Liver (tissue), 3 donors: Measurements from ENCODE around the gene JAK1.

ENCODE experiments used
- ATF3 ChIP-seq: IDR thresholded peaks from 2 replicates; pipeline ENCODE4 v1.6.1; 2016; ENCODE audit warnings: antibody characterized with exemption
- CTCF ChIP-seq: fragments of 150-350 bp; IDR thresholded peaks from 2 replicates; pipeline ENCODE4 v1.5.1; 2017; ENCODE audit warnings: improper control_type of control experiment, low read depth, low read length; ENCODE audit not compliant: missing input control
- MAX ChIP-seq: IDR thresholded peaks from 2 replicates; pipeline ENCODE4 v1.6.1; 2016; ENCODE audit warnings: antibody characterized with exemption
- RXRA ChIP-seq, 2 donors: IDR thresholded peaks; 2 replicates each; pipeline ENCODE4 v1.6.1; 2017 to 2018; ENCODE audit warnings: antibody characterized with exemption in 2 of 2, mild to moderate bottlenecking in 1 of 2
- SP1 ChIP-seq: IDR thresholded peaks from 2 replicates; pipeline ENCODE4 v1.6.1; 2018; ENCODE audit warnings: antibody characterized with exemption, mild to moderate bottlenecking
- donor health status: healthy.
- donor health status: healthy.

- no peak for TF ChIP-seq CTCF
- TF ChIP-seq RXRA (IDR thresholded peaks at IDR 0.05): no peak
- no peak for TF ChIP-seq SP1
- TF ChIP-seq MAX: no peak
- no peak for TF ChIP-seq ATF3
These were observed 120.4 kb downstream of the JAK1 start for GRCh38 chr1:64845831-64846425.
